ENCODE measurements around the gene CMIP.

The CMIP gene

DNA sequence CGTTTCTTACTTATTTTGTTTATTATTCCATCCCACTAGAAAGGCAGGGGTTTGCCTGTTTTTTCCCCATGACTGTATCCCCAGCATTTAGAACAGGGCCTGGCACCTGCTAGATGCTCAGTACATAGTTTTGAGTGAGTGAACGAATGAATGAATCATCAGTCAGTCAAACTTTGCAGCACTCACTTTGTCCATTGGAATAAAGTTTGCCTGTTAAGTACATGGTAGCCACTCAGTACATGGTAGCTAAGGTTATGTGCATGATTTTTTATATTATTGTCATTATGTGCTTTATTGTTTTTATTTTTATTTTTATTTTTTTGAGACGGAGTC lies 88.5 kb downstream of the CMIP start:
- no peak for DNase-seq (ENCODE audit: low read depth)
- no peak overlapping the region for H3K4me3 ChIP-seq (ENCODE audit: low read length)
- no peak for TF ChIP-seq CTCF (IDR thresholded peaks at IDR 0.05; ENCODE audit: insufficient read depth, low read depth, low read length, missing control alignments)

DNA sequence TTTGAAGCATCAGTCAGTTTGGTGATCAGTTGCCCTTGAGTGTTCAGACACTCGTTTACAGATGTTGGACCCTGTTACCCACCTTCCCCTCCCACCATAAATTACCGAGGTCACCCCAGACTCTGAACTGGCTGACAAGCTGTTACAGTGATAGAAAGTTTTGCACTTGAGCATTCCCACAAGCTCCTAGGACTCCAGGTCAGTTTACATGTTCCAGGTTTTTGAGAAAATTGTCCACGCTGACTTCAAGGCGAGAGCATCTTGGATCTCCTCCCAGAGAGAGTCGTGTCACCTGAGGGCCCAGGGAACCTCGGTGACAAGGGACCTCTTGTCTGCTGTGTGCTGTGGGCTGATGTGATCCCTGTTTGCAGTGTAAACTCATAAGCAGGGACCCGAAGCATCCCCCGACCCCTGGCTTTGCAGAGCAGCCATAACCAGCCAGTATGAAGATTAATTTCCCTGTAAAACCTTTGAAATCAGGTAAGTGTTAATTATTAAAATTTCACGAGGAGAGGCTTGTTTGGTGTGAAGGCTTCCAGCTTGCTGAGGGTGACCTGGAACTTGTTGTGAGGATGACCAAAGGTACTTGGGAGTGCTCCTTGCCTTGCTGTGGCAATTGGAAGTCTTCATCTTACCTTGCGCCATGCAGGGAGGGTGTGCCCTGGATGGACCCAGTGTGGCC lies 91.2 kb downstream of the CMIP start:
- DNase-seq (ENCODE audit: low read depth), result no peak

DNA sequence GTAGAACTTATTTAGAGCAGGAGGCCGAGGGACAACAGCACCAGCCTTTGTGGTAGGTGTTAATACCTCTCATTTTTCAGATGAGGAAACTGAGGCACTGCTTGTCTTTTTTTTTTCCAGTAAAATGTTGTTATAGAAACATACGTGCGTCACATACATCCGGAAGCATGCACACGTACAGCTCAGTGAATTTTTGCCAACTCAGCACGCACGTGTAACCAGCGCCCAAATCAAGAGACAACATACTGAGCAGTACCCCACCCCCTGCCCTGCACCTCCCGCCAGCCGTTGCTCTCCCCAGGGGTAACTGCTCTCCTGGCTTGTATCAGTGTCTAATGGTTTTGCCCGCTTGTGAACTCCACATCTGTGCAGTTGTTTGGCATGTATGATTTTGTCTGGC lies 92.0 kb downstream of the CMIP start:
- TF ChIP-seq CTCF (IDR thresholded peaks at IDR 0.05; ENCODE audit: insufficient read depth, low read depth, low read length, missing control alignments), result no peak
- DNase-seq (ENCODE audit: low read depth), result no peak
- H3K4me3 ChIP-seq (ENCODE audit: low read length), result no peak overlapping the region

More for the DNA sequence above, 91.2 kb downstream of the CMIP start:
- no peak overlapping the region for H3K4me3 ChIP-seq (ENCODE audit: low read length)
- no peak for TF ChIP-seq CTCF (IDR thresholded peaks at IDR 0.05; ENCODE audit: insufficient read depth, low read depth, low read length, missing control alignments)

- H3K4me3 ChIP-seq (ENCODE audit: low read length), result no peak overlapping the region
- no peak for DNase-seq (ENCODE audit: low read depth)
- TF ChIP-seq CTCF (IDR thresholded peaks at IDR 0.05; ENCODE audit: insufficient read depth, low read depth, low read length, missing control alignments), result no peak
Observed at GRCh38 chr16:81537721-81538561, 93.3 kb downstream of the CMIP start.

GRCh38 chr16:81539009-81539758 lies 94.6 kb downstream of the CMIP start:
- DNase-seq (ENCODE audit: low read depth), result no peak
- no peak overlapping the region for H3K4me3 ChIP-seq (ENCODE audit: low read length)
- TF ChIP-seq CTCF (IDR thresholded peaks at IDR 0.05; ENCODE audit: insufficient read depth, low read depth, low read length, missing control alignments), result no peak

DNA sequence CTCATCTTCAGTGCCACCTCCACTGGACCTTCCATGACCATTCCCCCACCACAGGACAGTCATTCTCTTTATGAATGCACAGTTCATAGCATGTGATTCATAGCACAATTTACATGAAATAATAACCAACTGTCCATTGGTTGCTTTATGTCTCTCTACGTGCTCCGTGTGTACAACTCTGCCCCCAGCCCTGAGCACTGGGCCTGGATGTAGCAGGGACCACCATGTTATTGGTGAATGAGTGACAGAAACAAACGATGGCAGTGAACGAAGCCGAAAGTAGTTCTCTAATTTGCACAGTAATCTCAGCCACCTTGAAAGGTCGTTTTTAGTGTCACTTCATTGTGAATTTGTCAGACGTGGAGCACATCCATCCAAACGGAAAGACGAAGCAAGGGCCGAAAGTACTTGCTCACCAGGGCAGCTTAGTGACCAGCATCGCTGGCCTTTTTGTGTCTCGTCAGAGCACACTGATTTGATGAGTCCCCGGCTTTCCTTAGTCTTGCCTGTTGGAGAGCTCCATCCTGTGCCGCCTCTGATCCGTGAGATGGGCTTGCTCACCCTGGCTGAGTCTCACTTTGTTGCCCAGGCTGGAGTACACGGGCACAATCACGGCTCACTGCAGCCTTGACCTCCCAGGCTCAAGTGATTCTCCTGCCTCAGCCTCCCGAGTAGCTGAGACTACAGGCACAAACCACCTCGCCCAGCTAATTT lies 95.3 kb downstream of the CMIP start:
- TF ChIP-seq CTCF (IDR thresholded peaks at IDR 0.05; ENCODE audit: insufficient read depth, low read depth, low read length, missing control alignments), result no peak
- H3K4me3 ChIP-seq (ENCODE audit: low read length), result no peak overlapping the region

More for the DNA sequence above, 95.3 kb downstream of the CMIP start:
- no peak for DNase-seq (ENCODE audit: low read depth)
